SIG-M5 treated with dmso at 0.1 percent for 504 hours (cell line): ENCODE data around the gene RALA.
"Not testable (repeated sequence)": the region's sequence is repeated elsewhere in the genome, so short reads cannot be mapped to it uniquely, and the experiment has no call there.

ENCODE experiments used
- DNase-seq: peaks from one replicate; lab custom pipeline; 2025; ENCODE audit not compliant: unreplicated experiment; lab: John Stamatoyannopoulos, UW

RALA gene

DNA sequence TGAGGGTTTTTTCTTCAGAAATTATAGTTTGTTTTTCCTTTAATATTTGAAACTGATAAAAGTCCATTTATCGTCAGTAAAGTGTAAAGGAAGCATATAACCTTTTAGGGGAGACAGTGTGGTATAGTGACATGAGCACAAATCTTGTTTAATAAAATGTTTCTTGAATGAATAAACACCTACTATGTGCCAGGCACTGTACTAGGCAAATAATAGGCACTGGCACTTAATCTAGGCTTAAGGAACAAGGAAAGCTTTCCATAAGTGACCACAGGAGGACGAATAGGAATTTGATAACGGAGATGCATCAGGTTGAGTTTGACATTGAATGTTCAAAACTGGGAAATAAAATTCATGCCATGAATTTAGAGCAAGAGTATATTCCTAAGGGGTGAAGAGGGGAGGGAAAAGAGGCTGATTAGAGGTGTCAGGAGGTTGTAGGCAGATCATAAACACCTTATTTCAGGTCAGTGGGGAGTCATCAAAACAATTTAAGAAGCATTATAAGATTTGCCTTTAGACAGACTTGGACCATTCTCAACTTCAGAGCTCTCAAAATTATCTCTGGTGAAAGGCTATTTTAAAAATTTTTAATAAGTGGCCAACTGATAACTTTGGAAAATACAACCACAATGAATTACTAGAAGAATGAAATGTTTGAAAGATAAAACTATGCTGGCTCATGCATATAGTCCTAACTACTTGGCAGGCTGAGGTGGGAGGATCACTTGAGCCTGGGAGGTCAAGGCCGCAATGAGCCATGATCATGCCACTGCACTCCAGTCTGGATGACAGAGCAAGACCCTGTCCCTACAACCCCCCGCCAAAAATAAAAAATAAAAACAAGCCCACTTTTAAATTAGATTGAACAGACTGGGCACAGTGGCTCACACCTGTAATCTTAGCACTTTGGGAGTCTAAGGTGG is 22.4 kb downstream of the RALA start:
- DNase-seq, result no peak

DNA sequence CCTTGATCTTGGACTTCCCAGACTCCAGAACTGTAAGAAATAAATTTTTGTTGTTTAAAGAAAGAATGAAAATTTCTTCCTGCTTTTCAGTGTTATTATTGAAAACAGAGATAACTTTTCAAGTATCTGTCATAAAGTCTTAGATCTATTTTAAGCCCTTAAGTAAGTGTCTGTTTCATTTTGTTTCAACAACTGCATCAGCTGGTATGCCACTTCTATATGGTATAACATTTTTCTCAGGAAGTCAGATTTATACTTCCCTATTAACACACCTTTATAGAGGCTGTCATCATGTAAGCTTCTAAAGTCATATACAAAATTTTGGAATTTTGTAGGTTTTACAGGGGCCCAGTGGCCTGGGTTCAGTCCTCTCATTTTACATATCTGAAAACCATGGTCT is 24.4 kb downstream of the RALA start:
- no peak for DNase-seq

- DNase-seq, result no peak
Observed at GRCh38 chr7:39650676-39651075, 27.3 kb downstream of the RALA start.

DNA sequence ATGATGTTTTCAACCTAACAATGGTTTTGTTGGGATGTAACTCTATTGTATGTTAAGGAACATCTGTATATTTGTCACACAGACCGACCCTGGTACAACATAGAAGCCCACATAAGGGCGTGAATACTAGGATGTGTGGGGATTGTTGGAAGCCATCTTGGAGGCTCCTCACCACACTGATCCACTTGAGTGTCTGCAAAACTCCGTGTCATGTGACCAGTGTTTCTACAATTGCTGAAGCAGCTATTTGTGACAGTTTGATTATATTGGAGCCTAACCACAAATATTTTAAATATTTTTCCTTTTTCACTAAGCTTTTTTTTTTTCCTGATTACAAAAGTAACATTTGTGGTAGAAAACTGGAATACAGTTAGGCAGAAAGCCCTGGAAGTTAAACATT is 27.9 kb downstream of the RALA start:
- DNase-seq, result no peak

GRCh38 chr7:39656415-39656814 is 33.0 kb downstream of the RALA start:
- DNase-seq, result no peak

DNA sequence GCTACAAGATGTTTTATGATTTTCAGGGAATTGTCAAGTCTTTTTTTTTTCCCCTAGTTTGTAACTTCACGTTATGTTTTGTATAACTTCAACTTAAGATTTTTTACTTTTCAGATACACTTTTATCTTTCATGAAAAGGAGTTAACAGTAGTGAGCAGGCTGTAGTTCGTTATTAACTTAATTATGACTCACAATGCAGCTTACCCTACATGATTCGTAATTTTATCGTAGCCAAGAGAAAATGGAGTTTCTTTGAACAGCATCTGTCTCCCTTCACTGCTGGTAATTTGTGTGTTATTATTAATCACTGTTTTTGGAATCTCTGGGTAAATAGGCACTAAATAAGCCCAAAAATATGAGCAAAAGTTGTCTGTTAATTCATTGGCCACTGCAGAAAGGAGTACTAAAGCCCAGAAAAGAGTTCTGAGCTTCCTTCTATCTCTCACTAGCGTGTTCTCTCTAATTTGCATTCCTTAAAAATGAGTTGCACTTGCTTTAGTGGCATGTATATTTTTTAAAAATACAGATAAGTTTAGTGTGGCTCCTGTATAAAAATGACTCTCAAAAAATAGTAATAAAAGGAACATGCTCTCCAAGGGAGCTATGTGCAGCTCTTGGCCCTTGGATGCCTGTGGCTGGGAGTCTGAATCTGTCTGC is 36.1 kb downstream of the RALA start:
- DNase-seq, result no peak

- DNase-seq, result no peak
Observed at GRCh38 chr7:39661960-39662359, 38.6 kb downstream of the RALA start.

DNA sequence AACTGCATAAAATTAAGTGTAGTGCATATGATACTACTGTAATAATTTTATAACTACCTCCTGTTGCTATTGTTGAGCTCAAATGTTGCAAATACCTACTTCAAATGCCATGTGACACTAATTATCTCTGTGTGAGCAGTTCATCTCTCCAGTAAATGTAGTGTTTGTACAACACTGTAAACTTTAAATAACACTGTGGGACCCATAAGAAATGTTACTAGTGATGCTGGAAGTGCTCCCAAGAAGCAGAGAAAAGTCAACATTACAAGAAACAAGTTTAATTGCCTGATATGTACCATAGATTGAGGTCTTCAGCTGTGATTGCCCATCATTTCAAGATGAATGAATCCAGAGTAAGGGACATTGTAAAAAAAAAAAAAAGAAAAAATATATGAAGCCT is 39.9 kb downstream of the RALA start:
- no peak for DNase-seq

GRCh38 chr7:39664057-39664456 is 40.7 kb downstream of the RALA start:
- no peak for DNase-seq

GRCh38 chr7:39664585-39664984 is 41.2 kb downstream of the RALA start:
- no peak for DNase-seq

DNA sequence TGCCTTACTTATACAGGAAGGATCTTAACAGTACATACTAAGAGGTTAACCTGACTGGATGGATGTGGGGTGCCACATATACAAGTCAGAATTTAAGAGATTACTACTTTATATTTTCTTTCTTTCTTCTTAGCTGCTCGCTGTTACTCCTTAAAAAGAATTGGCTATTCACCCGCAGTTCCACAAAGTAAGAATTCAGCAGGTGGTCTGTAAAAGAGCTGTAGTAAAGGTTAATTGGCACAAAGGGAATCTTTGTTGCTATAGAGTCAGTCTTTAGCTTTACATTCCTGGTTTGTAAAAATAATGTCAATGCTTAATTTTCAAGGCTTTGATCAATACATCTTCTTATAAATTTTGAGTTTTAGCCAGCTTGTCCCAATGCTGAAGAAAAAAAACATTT is 43.2 kb downstream of the RALA start:
- DNase-seq, result no peak

- no peak for DNase-seq
Observed at GRCh38 chr7:39667341-39667923, 44.1 kb downstream of the RALA start.

DNA sequence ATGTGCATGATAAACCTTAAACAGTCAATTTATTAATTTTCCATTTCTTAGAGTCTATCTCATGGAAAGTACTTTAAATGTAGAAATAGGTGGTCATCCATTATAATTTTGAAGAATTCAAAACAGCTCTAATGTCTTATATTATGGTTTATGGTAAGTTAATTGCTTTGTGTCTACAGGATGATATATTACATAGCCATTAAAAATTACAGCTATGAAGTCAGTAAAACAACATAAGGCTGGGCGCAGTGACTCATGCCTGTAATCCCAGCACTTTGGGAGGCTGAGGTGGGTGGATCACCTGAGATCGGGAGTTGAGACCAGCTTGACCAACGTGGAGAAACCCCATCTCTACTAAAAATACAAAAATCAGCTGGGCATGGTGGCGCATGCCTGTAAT is 44.9 kb downstream of the RALA start:
- not testable (repeated sequence) for DNase-seq

GRCh38 chr7:39670052-39670451 is 46.7 kb downstream of the RALA start:
- DNase-seq, result no peak

- DNase-seq, result no peak
Observed at GRCh38 chr7:39670934-39671333, 47.6 kb downstream of the RALA start.

DNA sequence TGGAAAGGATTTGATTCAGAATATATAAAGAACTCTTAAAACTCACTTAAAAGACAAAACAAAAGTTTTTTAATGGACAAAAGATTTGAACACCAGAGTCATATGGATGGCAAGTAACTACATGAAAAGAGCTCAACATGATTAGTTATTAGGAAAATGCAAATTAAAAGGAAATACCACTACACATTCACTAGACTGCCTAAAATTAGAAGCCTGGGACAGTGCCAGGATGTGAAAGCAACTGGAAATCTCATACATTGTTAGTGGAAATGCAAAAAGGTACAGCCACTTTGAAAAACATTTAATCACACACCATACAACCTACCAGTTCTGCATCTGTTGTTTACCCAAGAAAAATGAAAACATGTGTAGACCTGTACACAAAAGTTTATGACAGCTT is 48.8 kb downstream of the RALA start:
- DNase-seq, result no peak

DNA sequence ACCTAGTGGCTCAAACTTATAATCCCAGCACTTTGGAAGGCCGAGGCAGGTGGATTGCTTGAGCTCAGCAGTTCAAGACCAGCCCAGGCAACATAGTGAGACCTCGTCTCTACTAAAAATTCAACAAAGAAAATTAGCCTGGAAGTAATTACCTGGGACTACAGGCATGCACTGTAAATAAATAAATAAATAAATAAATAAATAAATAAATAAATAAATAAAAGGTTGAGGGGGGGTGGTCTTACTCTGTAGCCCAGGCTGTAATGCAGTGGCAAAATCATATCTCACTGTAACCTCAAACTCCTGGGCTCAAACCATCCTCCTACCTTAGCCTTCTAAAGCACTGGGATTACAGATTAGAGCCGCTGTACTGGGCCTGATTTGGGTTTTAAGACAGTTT is 50.5 kb downstream of the RALA start:
- DNase-seq, result no peak

- DNase-seq, result no peak
Observed at GRCh38 chr7:39674406-39674805, 51.0 kb downstream of the RALA start.

DNA sequence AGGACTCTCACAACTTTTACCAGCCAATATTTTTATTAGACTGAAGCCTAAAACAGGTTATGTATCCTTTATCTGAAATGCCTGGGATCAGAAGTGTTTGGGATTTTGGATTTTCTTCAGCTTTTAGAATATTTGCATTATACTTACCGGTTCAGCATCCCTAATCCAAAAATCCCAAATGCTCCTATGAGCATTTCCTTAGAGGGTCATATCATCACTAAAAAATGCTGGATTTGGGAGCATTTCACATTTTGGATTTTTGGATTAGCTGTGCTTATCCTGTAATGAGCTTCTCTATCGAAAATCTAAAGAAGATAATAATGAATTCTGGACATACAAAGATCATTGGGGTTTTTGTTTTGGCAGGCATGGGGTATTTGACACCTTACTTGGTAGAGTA is 53.0 kb downstream of the RALA start:
- no peak for DNase-seq

GRCh38 chr7:39678930-39679709 is 55.7 kb downstream of the RALA start:
- no peak for DNase-seq

GRCh38 chr7:39679874-39680273 is 56.5 kb downstream of the RALA start:
- not testable (repeated sequence) for DNase-seq
